H9 (cell line): Measurements from ENCODE around the gene USP12. TPM values are rescaled to one million over a fixed set of nuclear protein-coding genes. Genes with fewer than 3 reads are reported as not detected.

Experiments
- DNase-seq: peaks from one replicate; pipeline ENCODE4 v3.0.0-alpha.2; 2017
- H2AFZ ChIP-seq: one replicate; pipeline ENCODE4 v1.6.1; 2013; ENCODE audit warnings: mild to moderate bottlenecking, low read length, control low read depth, moderate library complexity
- H2AK5ac ChIP-seq: 2 replicates; pipeline ENCODE4 v1.6.1; 2013; ENCODE audit warnings: low read length, control low read depth, mixed read lengths; ENCODE audit not compliant: insufficient read length
- H2BK120ac ChIP-seq: one replicate; pipeline ENCODE4 v1.6.1; 2013; ENCODE audit warnings: low read depth, mild to moderate bottlenecking, low read length, control low read depth, inconsistent platforms; ENCODE audit not compliant: poor library complexity, severe bottlenecking
- H2BK12ac ChIP-seq: 2 replicates; pipeline ENCODE4 v1.6.1; 2013; ENCODE audit warnings: low read length, control low read depth, mixed read lengths, low read depth; ENCODE audit not compliant: insufficient read length
- H2BK15ac ChIP-seq: 2 replicates; pipeline ENCODE4 v1.6.1; 2013; ENCODE audit warnings: low read depth, low read length, control low read depth
- H2BK20ac ChIP-seq: one replicate; pipeline ENCODE4 v1.6.1; 2013; ENCODE audit warnings: low read depth, mild to moderate bottlenecking, low read length, control low read depth, inconsistent platforms; ENCODE audit not compliant: poor library complexity, severe bottlenecking
- H2BK5ac ChIP-seq: 2 replicates; pipeline ENCODE4 v1.6.1; 2013; ENCODE audit warnings: low read length, control low read depth, mixed read lengths; ENCODE audit not compliant: insufficient read length
- H3K14ac ChIP-seq: 2 replicates; pipeline ENCODE4 v1.6.1; 2013; ENCODE audit warnings: low read length, control low read depth; ENCODE audit not compliant: insufficient read depth
- H3K18ac ChIP-seq: 2 replicates; pipeline ENCODE4 v1.6.1; 2013; ENCODE audit warnings: low read depth, mild to moderate bottlenecking, mixed read lengths, low read length, control low read depth; ENCODE audit not compliant: insufficient read length
- H3K23ac ChIP-seq: 2 replicates; pipeline ENCODE4 v1.6.1; 2013; ENCODE audit warnings: low read length, control low read depth, mixed read lengths, low read depth; ENCODE audit not compliant: insufficient read length
- H3K23me2 ChIP-seq: 2 replicates; pipeline ENCODE4 v1.6.1; 2013; ENCODE audit warnings: low read depth, mild to moderate bottlenecking, mixed read lengths, low read length, control low read depth; ENCODE audit not compliant: insufficient read length, poor library complexity, severe bottlenecking
- H3K27ac ChIP-seq: 2 replicates; pipeline ENCODE4 v1.5.1; 2013; ENCODE audit warnings: low read length, control low read depth, mixed read lengths, low read depth; ENCODE audit not compliant: insufficient read length
- H3K27me3 ChIP-seq: 2 replicates; pipeline ENCODE4 v1.6.1; 2013; ENCODE audit warnings: low read length, control low read depth, inconsistent platforms; ENCODE audit not compliant: insufficient read depth
- H3K4ac ChIP-seq: 2 replicates; pipeline ENCODE4 v1.6.1; 2013; ENCODE audit warnings: low read depth, mild to moderate bottlenecking, control low read depth, inconsistent platforms, low read length, moderate library complexity
- H3K4me1 ChIP-seq: 2 replicates; pipeline ENCODE4 v1.6.1; 2013; ENCODE audit warnings: low read length, control low read depth, inconsistent platforms; ENCODE audit not compliant: insufficient read depth
- H3K4me2 ChIP-seq: 2 replicates; pipeline ENCODE4 v1.6.1; 2013; ENCODE audit warnings: low read length, control low read depth, mixed read lengths; ENCODE audit not compliant: insufficient read length, insufficient read depth
- H3K56ac ChIP-seq: 2 replicates; pipeline ENCODE4 v1.6.1; 2013; ENCODE audit warnings: low read depth, mild to moderate bottlenecking, mixed read lengths, low read length, control low read depth; ENCODE audit not compliant: insufficient read length
- H3K79me1 ChIP-seq: 2 replicates; pipeline ENCODE4 v1.6.1; 2013; ENCODE audit warnings: low read depth, mild to moderate bottlenecking, moderate library complexity, low read length, control low read depth, inconsistent platforms; ENCODE audit not compliant: insufficient read depth, poor library complexity, severe bottlenecking
- H3K79me2 ChIP-seq: 2 replicates; pipeline ENCODE4 v1.6.1; 2013; ENCODE audit warnings: low read length, control low read depth, inconsistent platforms; ENCODE audit not compliant: insufficient read depth
- H3K9ac ChIP-seq: 2 replicates; pipeline ENCODE4 v1.6.1; 2013; ENCODE audit warnings: low read length, control low read depth, mixed read lengths; ENCODE audit not compliant: insufficient read length; ENCODE audit errors: extremely low read depth
- H3K9me3 ChIP-seq: one replicate; pipeline ENCODE4 v1.6.1; 2013; ENCODE audit warnings: low read depth, low read length, inconsistent platforms; ENCODE audit not compliant: control insufficient read depth
- H3T11ph ChIP-seq: one replicate; pipeline ENCODE4 v1.6.1; 2013; ENCODE audit warnings: mild to moderate bottlenecking, low read length, control low read depth, inconsistent platforms
- H4K20me1 ChIP-seq: one replicate; pipeline ENCODE4 v1.6.1; 2013; ENCODE audit not compliant: control insufficient read depth, insufficient read length, insufficient read depth
- H4K5ac ChIP-seq: 2 replicates; pipeline ENCODE4 v1.6.1; 2013; ENCODE audit warnings: low read depth, mild to moderate bottlenecking, mixed read lengths, low read length, control low read depth; ENCODE audit not compliant: insufficient read length
- H4K8ac ChIP-seq: replicated peaks from 2 replicates; pipeline ENCODE4 v1.6.1; 2013; ENCODE audit warnings: low read length, control low read depth, mixed read lengths, low read depth; ENCODE audit not compliant: insufficient read length
- H4K91ac ChIP-seq: 2 replicates; pipeline ENCODE4 v1.6.1; 2013; ENCODE audit warnings: low read depth, mild to moderate bottlenecking, moderate library complexity, mixed read lengths, low read length, control low read depth; ENCODE audit not compliant: insufficient read length
- H3K27ac Mint-ChIP-seq, 3 experiments: 2 replicates in 2 of 3; 3 replicates in 1 of 3; pipeline ENCODE4 v1.8.0; 2020 to 2021; ENCODE audit warnings: mixed read lengths in 3 of 3, mild to moderate bottlenecking in 1 of 3, moderate library complexity in 1 of 3
- H3K27me3 Mint-ChIP-seq: 2 replicates; pipeline ENCODE4 v1.8.0; 2021; ENCODE audit warnings: low read depth, mild to moderate bottlenecking, moderate library complexity, mixed read lengths
- H3K36me3 Mint-ChIP-seq, 3 experiments: 2 replicates in 2 of 3; 3 replicates in 1 of 3; pipeline ENCODE4 v1.8.0; 2020 to 2021; ENCODE audit warnings: low read depth in 3 of 3, mixed read lengths in 3 of 3; ENCODE audit not compliant: insufficient read depth in 1 of 3
- H3K4me1 Mint-ChIP-seq, 2 experiments: 2 replicates each; pipeline ENCODE4 v1.8.0; 2020; ENCODE audit warnings: mixed read lengths in 2 of 2
- H3K4me3 Mint-ChIP-seq, 2 experiments: 2 replicates in 1 of 2; 3 replicates in 1 of 2; pipeline ENCODE4 v1.8.0; 2020 to 2021; ENCODE audit warnings: mild to moderate bottlenecking in 2 of 2, mixed read lengths in 2 of 2, moderate library complexity in 1 of 2
- H3K9me3 Mint-ChIP-seq, 2 experiments: 2 replicates in 1 of 2; 3 replicates in 1 of 2; pipeline ENCODE4 v1.8.0; 2020; ENCODE audit warnings: mild to moderate bottlenecking in 2 of 2, mixed read lengths in 2 of 2, moderate library complexity in 1 of 2
- WGBS: extraction: QIAGEN DNeasy Blood & Tissue Kit; methylation state at CpG from one replicate; pipeline ENCODE4 v1.1.7; 2013; ENCODE audit warnings: missing lambda C conversion rate, low lambda C conversion rate, mixed read lengths; ENCODE audit not compliant: insufficient read length; ENCODE audit errors: extremely low coverage; 5-methylcytosine and 5-hydroxymethylcytosine counted together
- total RNA-seq: library from RNA; stranded (reverse); gene quantifications from 2 replicates; pipeline ENCODE4 v1.2.1, GENCODE V29; 2021
- TF ChIP-seq, protein P1 (sequence below): fragments of 200-600 bp; sonication (generic); conservative IDR thresholded peaks from 3 replicates; pipeline ENCODE4 v1.8.0; 2021; ENCODE audit warnings: antibody characterized with exemption, mild to moderate bottlenecking

USP12 gene
- total RNA-seq, 1 experiment from 2014 or later: 24.8 TPM

DNA sequence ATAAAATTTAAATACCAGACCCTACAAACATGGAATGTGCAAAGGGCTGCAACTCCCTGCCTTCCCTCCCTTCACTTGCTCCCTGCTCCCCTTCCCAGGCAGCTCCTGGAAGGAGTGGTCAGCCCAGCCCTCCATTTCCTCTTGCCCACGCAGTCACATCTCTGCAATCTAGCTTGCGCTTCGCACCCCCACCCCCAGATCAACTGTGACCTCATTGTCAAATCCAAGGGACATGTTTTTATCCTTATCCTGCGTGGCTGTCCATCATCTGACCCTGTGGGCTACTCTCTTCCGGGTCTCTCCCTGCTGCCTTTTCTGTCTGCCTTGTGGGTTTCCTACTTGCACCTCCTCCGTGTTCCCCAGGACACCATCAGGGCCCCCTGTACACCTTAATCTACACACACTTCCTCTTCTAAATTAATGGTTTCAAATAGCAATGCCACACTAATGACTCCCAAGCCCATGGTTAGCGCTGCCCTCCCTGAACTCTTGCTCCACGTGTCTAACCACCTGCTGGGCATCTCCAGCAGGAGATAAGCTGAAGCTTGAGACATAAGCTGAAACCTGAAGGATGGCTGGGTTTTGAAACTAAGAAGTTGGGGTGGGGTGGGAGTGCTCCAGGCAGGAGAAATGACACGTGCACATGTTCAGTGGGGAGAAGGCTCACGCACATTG lies 118.3 kb downstream of the USP12 start:
- Histone ChIP-seq H3K23me2 (no peaks in the 10 kb centered on the region), H3K27ac (no peak overlapping the region), H3K4me2 (no peak overlapping the region), H3K4me1 (no peaks in the 10 kb centered on the region), H3K27me3 (no peaks in the 10 kb centered on the region), H2BK5ac (no peak overlapping the region), H4K5ac (no peak overlapping the region), H4K20me1 (no peaks in the 10 kb centered on the region), H4K8ac (no peak overlapping the region), H2AFZ (no peak overlapping the region), H2AK5ac (no peak overlapping the region), H3K14ac (no peak overlapping the region; the same call in 1 of the 2 replicates), H3K56ac (no peak overlapping the region), H3K18ac (no peak overlapping the region), H3K23ac (no peak overlapping the region), H3K4ac (no peak overlapping the region), H3T11ph (no peak overlapping the region), H3K79me2 (no peaks in the 10 kb centered on the region), H2BK12ac (no peak overlapping the region), H3K79me1 (no peaks in the 10 kb centered on the region), H4K91ac (no peak overlapping the region), H2BK120ac (no peak overlapping the region), H2BK15ac (no peak overlapping the region), H2BK20ac (no peak overlapping the region), H3K9me3 (no peaks in the 10 kb centered on the region), H3K9ac (no peak overlapping the region)
- Mint-ChIP-seq H3K27ac (no peak overlapping the region; a peak in 1 of 7 replicates), H3K9me3 (no peaks in the 10 kb centered on the region; a peak in 2 of 5 replicates), H3K4me3 (no peak overlapping the region), H3K4me1 (peaks cover 6 to 10% of the 10 kb centered on the region in 2 experiments), H3K27me3 (no peaks in the 10 kb centered on the region), H3K36me3 (no peaks in the 10 kb centered on the region; a peak in 1 of 7 replicates)
- TF ChIP-seq, protein P1, sequence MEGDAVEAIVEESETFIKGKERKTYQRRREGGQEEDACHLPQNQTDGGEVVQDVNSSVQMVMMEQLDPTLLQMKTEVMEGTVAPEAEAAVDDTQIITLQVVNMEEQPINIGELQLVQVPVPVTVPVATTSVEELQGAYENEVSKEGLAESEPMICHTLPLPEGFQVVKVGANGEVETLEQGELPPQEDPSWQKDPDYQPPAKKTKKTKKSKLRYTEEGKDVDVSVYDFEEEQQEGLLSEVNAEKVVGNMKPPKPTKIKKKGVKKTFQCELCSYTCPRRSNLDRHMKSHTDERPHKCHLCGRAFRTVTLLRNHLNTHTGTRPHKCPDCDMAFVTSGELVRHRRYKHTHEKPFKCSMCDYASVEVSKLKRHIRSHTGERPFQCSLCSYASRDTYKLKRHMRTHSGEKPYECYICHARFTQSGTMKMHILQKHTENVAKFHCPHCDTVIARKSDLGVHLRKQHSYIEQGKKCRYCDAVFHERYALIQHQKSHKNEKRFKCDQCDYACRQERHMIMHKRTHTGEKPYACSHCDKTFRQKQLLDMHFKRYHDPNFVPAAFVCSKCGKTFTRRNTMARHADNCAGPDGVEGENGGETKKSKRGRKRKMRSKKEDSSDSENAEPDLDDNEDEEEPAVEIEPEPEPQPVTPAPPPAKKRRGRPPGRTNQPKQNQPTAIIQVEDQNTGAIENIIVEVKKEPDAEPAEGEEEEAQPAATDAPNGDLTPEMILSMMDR: no peak
- WGBS: no CpG with 5 or more reads among the region's 10 CpGs
- no peak for DNase-seq
